NB4 (cell line): ENCODE data around the gene HNRNPA2B1.

ENCODE experiments used
- MYC ChIP-seq: IDR thresholded peaks from 2 replicates; pipeline ENCODE4 v1.6.1; 2011; ENCODE audit warnings: low read depth, low read length
- POLR2A ChIP-seq: IDR thresholded peaks from 2 replicates; pipeline ENCODE4 v1.6.1; 2011; ENCODE audit warnings: mild to moderate bottlenecking; ENCODE audit not compliant: insufficient read length; ENCODE audit errors: extremely low read depth
- TF ChIP-seq, protein P1 (sequence below): IDR thresholded peaks from one replicate; pipeline ENCODE4 v1.5.1; 2012; ENCODE audit warnings: low read depth, low read length
- TF ChIP-seq, protein P2 (sequence below): IDR thresholded peaks from 2 replicates; pipeline ENCODE4 v1.6.1; 2011; ENCODE audit warnings: low read depth, low read length

DNA sequence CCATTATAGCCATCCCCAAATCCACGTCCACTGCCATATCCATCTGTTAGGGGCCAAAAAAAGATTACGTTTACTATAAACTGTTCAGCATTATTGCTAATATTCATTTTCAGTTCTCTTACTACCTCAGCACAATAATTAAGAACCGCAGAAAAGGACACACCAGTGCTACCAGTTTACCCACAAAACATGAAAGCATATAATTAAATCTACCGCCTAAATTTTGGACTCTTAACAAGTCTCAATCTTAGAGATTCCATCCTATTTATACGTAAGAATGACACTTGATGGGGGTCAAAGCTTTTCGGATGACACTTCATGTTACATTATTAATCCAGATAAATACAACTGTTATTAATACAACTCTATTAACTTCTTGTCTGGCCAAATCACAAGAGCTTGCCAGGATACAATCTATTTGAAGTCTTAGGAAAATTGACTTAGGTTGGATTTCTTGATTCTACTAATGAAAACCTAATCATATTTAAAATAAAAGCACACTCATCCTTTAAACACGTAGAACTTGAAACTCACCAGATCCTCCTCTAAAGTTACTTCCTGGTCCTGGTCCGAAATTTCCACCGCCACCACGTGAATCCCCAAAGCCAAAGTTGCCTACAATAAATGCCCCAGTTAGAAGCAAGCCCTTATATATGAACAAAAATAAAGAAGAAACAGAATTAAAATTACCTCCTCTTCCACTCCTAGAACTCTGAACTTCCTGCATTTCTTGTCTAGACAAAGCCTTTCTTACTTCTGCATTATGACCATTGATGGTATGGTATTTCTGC is 4.5 kb downstream of the HNRNPA2B1 start:
- TF ChIP-seq, protein P1, sequence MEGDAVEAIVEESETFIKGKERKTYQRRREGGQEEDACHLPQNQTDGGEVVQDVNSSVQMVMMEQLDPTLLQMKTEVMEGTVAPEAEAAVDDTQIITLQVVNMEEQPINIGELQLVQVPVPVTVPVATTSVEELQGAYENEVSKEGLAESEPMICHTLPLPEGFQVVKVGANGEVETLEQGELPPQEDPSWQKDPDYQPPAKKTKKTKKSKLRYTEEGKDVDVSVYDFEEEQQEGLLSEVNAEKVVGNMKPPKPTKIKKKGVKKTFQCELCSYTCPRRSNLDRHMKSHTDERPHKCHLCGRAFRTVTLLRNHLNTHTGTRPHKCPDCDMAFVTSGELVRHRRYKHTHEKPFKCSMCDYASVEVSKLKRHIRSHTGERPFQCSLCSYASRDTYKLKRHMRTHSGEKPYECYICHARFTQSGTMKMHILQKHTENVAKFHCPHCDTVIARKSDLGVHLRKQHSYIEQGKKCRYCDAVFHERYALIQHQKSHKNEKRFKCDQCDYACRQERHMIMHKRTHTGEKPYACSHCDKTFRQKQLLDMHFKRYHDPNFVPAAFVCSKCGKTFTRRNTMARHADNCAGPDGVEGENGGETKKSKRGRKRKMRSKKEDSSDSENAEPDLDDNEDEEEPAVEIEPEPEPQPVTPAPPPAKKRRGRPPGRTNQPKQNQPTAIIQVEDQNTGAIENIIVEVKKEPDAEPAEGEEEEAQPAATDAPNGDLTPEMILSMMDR, result no peak
- TF ChIP-seq MYC (no peak), POLR2A (no peak)
- TF ChIP-seq, protein P2, sequence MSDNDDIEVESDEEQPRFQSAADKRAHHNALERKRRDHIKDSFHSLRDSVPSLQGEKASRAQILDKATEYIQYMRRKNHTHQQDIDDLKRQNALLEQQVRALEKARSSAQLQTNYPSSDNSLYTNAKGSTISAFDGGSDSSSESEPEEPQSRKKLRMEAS, result no peak
